Tibial nerve (tissue), 4 donors: ENCODE results near the gene PDZRN3. TPM values are rescaled to one million over a fixed set of nuclear protein-coding genes. Genes with fewer than 3 reads are reported as not detected.

Experiments used
- DNase-seq, 2 donors: peaks; one replicate each; pipeline ENCODE4 v3.0.0-alpha.2; 2019; ENCODE audit warnings: low spot score in 2 of 2
- H3K27ac ChIP-seq, 4 donors: fragments of 200-600 bp; sonication (generic) in 3 of 4; one replicate each; pipeline ENCODE4 v1.5.1; 2017 to 2019; ENCODE audit warnings: mild to moderate bottlenecking in 1 of 4
- H3K27me3 ChIP-seq, 2 donors: fragments of 200-600 bp; sonication (generic) in 1 of 2; one replicate each; pipeline versions ENCODE4 v1.5.1 to v1.6.0; 2017 to 2019
- H3K36me3 ChIP-seq, 3 donors: fragments of 200-600 bp; sonication (generic); one replicate each; pipeline ENCODE4 v1.5.1; 2018 to 2019
- H3K4me1 ChIP-seq, 4 donors: fragments of 200-600 bp; sonication (generic) in 3 of 4; one replicate each; pipeline ENCODE4 v1.5.1; 2017 to 2019
- H3K4me3 ChIP-seq, 4 donors: fragments of 200-600 bp; sonication (generic) in 3 of 4; one replicate each; pipeline ENCODE4 v1.5.1; 2017 to 2019; ENCODE audit warnings: mild to moderate bottlenecking in 1 of 4, moderate library complexity in 1 of 4
- H3K9me3 ChIP-seq, 4 donors: fragments of 200-600 bp; sonication (generic) in 3 of 4; one replicate each; pipeline ENCODE4 v1.5.1; 2017 to 2019
- EP300 ChIP-seq, 2 donors: sonication (generic); formaldehyde crosslinking; IDR thresholded peaks; one replicate each; pipeline ENCODE4 v1.6.1; 2017; ENCODE audit warnings: antibody characterized with exemption in 2 of 2, mild to moderate bottlenecking in 1 of 2
- POLR2A ChIP-seq, 2 donors: fragments of 450-650 bp; IDR thresholded peaks; one replicate each; pipeline ENCODE4 v1.6.1; 2017; ENCODE audit warnings: antibody characterized with exemption in 2 of 2, mild to moderate bottlenecking in 2 of 2, moderate library complexity in 2 of 2
- WGBS, 2 donors: methylation state at CpG; one replicate each; pipeline ENCODE4 v1.1.5; 2018; 5-methylcytosine and 5-hydroxymethylcytosine counted together
- total RNA-seq, 4 donors: library from RNA; depleted of rRNA; stranded (reverse); fragments of >200 nt; gene quantifications; one replicate each; pipeline ENCODE4 v1.1.0, GENCODE V29; 2016
- TF ChIP-seq, protein P1 (sequence below), 5 experiments: fragments of 200-600 bp in 3 of 5; fragments of 450-650 bp in 2 of 5; sonication (generic) in 3 of 5; IDR thresholded peaks; one replicate each; pipeline ENCODE4 v1.5.1; 2016 to 2019; ENCODE audit warnings: antibody characterized with exemption in 5 of 5, mild to moderate bottlenecking in 3 of 5, moderate library complexity in 2 of 5

PDZRN3 gene
- total RNA-seq, 4 donors from 2014 or later, result 48.3 to 87.2 (median 64.3) TPM

- H3K9me3 ChIP-seq, result no peaks in the 10 kb centered on the region
- no peaks in the 10 kb centered on the region for H3K27me3 ChIP-seq
- peaks cover 0 to 44% (median 9%) of the 10 kb centered on the region in 4 donors for H3K4me1 ChIP-seq
- no peak for DNase-seq
- peak overlapping the region in 1 of 4 donors; percentile 42 for H3K4me3 ChIP-seq
- WGBS, 2 donors, result 53 to 67% methylated on average over 6 of the region's 6 CpGs
- peak overlapping the region in 2 of 4 donors; percentile 32 to 78 for H3K27ac ChIP-seq
- TF ChIP-seq EP300 (IDR thresholded peaks at IDR 0.05) (no peak), POLR2A (IDR thresholded peaks at IDR 0.05) (no peak)
- TF ChIP-seq, protein P1, sequence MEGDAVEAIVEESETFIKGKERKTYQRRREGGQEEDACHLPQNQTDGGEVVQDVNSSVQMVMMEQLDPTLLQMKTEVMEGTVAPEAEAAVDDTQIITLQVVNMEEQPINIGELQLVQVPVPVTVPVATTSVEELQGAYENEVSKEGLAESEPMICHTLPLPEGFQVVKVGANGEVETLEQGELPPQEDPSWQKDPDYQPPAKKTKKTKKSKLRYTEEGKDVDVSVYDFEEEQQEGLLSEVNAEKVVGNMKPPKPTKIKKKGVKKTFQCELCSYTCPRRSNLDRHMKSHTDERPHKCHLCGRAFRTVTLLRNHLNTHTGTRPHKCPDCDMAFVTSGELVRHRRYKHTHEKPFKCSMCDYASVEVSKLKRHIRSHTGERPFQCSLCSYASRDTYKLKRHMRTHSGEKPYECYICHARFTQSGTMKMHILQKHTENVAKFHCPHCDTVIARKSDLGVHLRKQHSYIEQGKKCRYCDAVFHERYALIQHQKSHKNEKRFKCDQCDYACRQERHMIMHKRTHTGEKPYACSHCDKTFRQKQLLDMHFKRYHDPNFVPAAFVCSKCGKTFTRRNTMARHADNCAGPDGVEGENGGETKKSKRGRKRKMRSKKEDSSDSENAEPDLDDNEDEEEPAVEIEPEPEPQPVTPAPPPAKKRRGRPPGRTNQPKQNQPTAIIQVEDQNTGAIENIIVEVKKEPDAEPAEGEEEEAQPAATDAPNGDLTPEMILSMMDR (IDR thresholded peaks at IDR 0.05), result no peak
- H3K36me3 ChIP-seq, result no peaks in the 10 kb centered on the region
Observed at GRCh38 chr3:73431183-73431900, 193.4 kb downstream of the PDZRN3 start.

- Histone ChIP-seq H3K36me3 (no peaks in the 10 kb centered on the region), H3K4me3 (no peak overlapping the region), H3K4me1 (peaks cover 0 to 59% (median 14%) of the 10 kb centered on the region in 4 donors), H3K27me3 (no peaks in the 10 kb centered on the region), H3K9me3 (no peaks in the 10 kb centered on the region), H3K27ac (peak overlapping the region; percentile 35 to 88 (median 65))
- WGBS, 2 donors, result 50% methylated on average over 11 of the region's 11 CpGs
- TF ChIP-seq POLR2A (IDR thresholded peaks at IDR 0.05) (no peak), EP300 (IDR thresholded peaks at IDR 0.05) (peak in 1 of 2 donors; percentile 47)
- no peak for DNase-seq
Observed at GRCh38 chr3:73427048-73427706, 197.6 kb downstream of the PDZRN3 start.

DNA sequence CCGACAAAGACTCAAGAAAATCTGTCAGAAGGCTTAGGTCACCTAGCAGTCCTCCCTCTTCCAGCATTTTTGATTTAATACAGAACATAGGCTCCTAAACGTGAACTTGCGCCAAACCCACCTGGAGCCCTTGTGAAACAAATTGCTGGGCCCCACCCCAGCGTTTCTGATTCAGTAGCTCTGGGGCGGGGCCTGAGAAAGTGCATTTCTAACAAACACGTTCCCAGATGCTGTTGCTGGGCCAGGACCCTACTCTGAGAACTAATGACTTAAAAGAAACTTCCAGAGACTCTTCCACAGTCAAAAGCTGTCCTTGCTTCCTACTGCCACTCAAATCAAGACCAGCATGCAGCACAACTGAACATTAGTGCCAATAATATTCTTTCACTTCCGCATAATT lies 198.1 kb downstream of the PDZRN3 start:
- H3K4me3 ChIP-seq, result no peak overlapping the region
- no peaks in the 10 kb centered on the region for H3K36me3 ChIP-seq
- WGBS, 2 donors, result 49 to 59% methylated on average over 7 of the region's 7 CpGs
- H3K27me3 ChIP-seq, result no peaks in the 10 kb centered on the region
- peak overlapping the region; percentile 35 to 88 (median 65) for H3K27ac ChIP-seq
- peaks cover 0 to 55% (median 14%) of the 10 kb centered on the region in 4 donors for H3K4me1 ChIP-seq
- no peak for DNase-seq
- TF ChIP-seq, protein P1 (IDR thresholded peaks at IDR 0.05), result no peak
- TF ChIP-seq EP300 (IDR thresholded peaks at IDR 0.05), result no peak
- TF ChIP-seq POLR2A (IDR thresholded peaks at IDR 0.05), result no peak
- no peaks in the 10 kb centered on the region for H3K9me3 ChIP-seq

DNA sequence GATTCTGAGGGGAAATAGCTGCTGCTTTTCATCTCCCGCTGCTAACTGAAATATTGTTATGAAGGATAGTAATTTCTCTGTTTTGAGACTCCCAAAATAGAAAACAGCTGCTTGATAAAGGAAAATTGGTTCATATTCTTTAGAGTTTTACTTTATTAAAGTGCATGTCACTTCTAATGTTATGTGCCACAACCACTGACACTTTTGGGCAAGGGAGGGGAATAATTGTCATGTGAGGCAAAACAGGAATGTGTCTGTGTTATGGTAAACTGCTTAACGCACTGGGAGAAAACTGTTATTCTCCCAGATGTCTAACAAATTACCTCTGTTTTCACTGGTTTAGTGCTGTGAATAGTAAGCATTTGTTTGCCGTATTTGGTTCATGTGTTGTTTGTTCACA lies 201.6 kb downstream of the PDZRN3 start:
- H3K9me3 ChIP-seq, result no peaks in the 10 kb centered on the region
- no peak for TF ChIP-seq EP300 (IDR thresholded peaks at IDR 0.05)
- TF ChIP-seq, protein P1 (IDR thresholded peaks at IDR 0.05), result no peak
- no peak for TF ChIP-seq POLR2A (IDR thresholded peaks at IDR 0.05)
- H3K27me3 ChIP-seq, result no peaks in the 10 kb centered on the region
- DNase-seq, result no peak
- peak overlapping the region in 1 of 4 donors; percentile 1 for H3K4me3 ChIP-seq
- peaks cover 0 to 68% (median 14%) of the 10 kb centered on the region in 4 donors for H3K4me1 ChIP-seq
- no peaks in the 10 kb centered on the region for H3K36me3 ChIP-seq
- 31 to 40% methylated on average over 3 of the region's 3 CpGs for WGBS, 2 donors
- H3K27ac ChIP-seq, result peak overlapping the region in 3 of 4 donors; percentile 13 to 76 (median 60)

GRCh38 chr3:73422571-73422970 lies 202.2 kb downstream of the PDZRN3 start:
- Histone ChIP-seq H3K27ac (peak overlapping the region in 3 of 4 donors; percentile 13 to 76 (median 60)), H3K27me3 (no peaks in the 10 kb centered on the region), H3K36me3 (no peaks in the 10 kb centered on the region), H3K4me1 (peaks cover 0 to 63% (median 16%) of the 10 kb centered on the region in 4 donors), H3K4me3 (peak overlapping the region in 1 of 4 donors; percentile 1), H3K9me3 (no peaks in the 10 kb centered on the region)
- 33 to 56% methylated on average over 2 of the region's 2 CpGs for WGBS, 2 donors
- DNase-seq, result no peak
- TF ChIP-seq POLR2A (IDR thresholded peaks at IDR 0.05) (no peak), EP300 (IDR thresholded peaks at IDR 0.05) (peak in 1 of 2 donors; percentile 51)
- TF ChIP-seq, protein P1 (IDR thresholded peaks at IDR 0.05), result no peak
